Measurements from ENCODE around the gene PAX5.
"Not testable (repeated sequence)": the region's sequence is repeated elsewhere in the genome, so short reads cannot be mapped to it uniquely, and the experiment has no call there.

The PAX5 gene

DNA sequence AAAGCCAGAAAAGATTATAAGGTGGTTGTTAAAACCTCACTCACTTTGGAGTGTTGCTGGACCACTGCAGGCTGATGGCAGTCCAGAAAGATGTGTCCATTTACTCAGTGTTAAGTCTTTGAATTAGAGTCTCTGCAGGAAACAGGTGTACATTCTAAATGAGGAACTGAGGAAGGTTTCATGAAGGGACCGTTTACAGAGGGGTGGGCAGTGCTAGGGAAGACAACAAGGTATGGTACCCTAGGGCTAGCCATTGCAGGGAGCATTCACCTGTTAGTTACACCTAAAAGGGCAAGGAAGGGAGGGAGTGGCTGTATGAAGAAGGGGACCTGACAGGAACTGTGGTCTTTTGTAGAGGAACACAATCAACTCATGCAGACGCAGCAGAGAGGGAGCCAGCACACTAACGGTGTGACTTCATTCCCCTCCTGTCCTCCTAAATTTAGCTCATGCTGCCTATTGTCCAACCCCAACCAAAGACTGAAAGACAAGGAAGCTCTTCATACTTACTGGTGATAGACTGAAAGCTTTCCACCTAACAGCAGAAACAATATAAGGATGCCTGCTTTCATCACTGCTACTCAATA lies 32.2 kb upstream of the PAX5 start:
- Histone ChIP-seq H3K4me1 (ENCODE audit: insufficient read depth, insufficient read length) (no peaks in the 10 kb centered on the region), H3K4me3 (ENCODE audit: insufficient read length, low read depth) (no peak overlapping the region), H3K36me3 (ENCODE audit: insufficient read depth, insufficient read length, low read length) (no peaks in the 10 kb centered on the region), H3K9me3 (ENCODE audit: insufficient read depth, low read length) (peaks cover 5% of the 10 kb centered on the region; the same call in 1 of the 2 replicates), H3K9ac (ENCODE audit: insufficient read length, low read depth) (no peak overlapping the region), H3K27me3 (ENCODE audit: insufficient read depth, insufficient read length) (no peaks in the 10 kb centered on the region)
- TF ChIP-seq ZNF274 (IDR thresholded peaks at IDR 0.05; ENCODE audit: low read depth, low read length) (no peak), YY1 (IDR thresholded peaks at IDR 0.05; ENCODE audit: insufficient read depth, insufficient read length) (no peak), SUZ12 (IDR thresholded peaks at IDR 0.05; ENCODE audit: extremely low read depth, insufficient read depth, insufficient read length) (no peak)
- DNase-seq (ENCODE audit: low read depth, low spot score): no peak

DNA sequence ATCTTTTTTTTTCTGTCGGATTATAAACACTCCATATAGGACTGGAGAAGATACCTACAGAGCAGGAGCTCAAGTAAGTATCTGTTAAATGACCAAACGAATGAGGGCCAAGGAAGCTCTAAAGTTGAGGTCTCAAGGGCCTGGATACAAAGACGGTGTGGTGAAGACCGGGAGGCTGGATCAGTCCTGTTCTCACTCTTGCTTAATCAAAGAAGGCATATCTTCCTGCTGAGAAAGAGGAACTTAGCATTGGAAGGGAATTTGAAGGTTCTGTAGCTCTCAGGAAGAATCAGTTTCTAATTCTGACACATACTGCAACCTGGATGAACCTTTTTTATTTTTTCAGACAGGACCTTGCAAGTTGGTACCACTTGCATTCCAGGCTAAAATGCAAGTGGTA lies 28.3 kb upstream of the PAX5 start:
- peaks cover 2% of the 10 kb centered on the region; the same call in 1 of the 2 replicates for H3K9me3 ChIP-seq (ENCODE audit: insufficient read depth, low read length)
- H3K9ac ChIP-seq (ENCODE audit: insufficient read length, low read depth): no peak overlapping the region
- DNase-seq (ENCODE audit: low read depth, low spot score): no peak
- no peaks in the 10 kb centered on the region for H3K27me3 ChIP-seq (ENCODE audit: insufficient read depth, insufficient read length)
- no peaks in the 10 kb centered on the region for H3K4me1 ChIP-seq (ENCODE audit: insufficient read depth, insufficient read length)
- no peak overlapping the region for H3K4me3 ChIP-seq (ENCODE audit: insufficient read length, low read depth)
- no peaks in the 10 kb centered on the region for H3K36me3 ChIP-seq (ENCODE audit: insufficient read depth, insufficient read length, low read length)
- no peak for TF ChIP-seq YY1 (IDR thresholded peaks at IDR 0.05; ENCODE audit: insufficient read depth, insufficient read length)
- no peak for TF ChIP-seq SUZ12 (IDR thresholded peaks at IDR 0.05; ENCODE audit: extremely low read depth, insufficient read depth, insufficient read length)
- TF ChIP-seq ZNF274 (IDR thresholded peaks at IDR 0.05; ENCODE audit: low read depth, low read length): no peak

DNA sequence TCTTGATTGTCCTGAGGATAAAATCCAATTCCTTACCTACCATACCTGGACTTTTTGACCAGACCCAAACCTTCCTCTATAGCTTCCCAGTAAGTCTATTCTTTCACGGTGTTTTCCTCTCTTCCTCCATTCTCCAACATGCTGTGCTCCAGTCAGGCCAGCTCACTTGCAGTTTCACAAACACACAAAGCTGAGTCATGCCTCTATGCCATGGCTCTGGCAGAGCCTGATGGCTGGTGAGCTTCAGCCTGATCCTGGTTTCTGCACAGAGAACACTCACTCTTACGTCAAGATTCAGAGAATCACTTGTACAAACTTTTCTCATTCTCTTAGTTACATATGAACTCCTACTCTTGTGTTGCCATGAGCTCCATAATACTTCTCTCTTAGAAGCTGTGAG lies 27.7 kb upstream of the PAX5 start:
- no peak for DNase-seq (ENCODE audit: low read depth, low spot score)
- H3K27me3 ChIP-seq (ENCODE audit: insufficient read depth, insufficient read length): no peaks in the 10 kb centered on the region
- H3K9ac ChIP-seq (ENCODE audit: insufficient read length, low read depth): no peak overlapping the region
- no peaks in the 10 kb centered on the region for H3K4me1 ChIP-seq (ENCODE audit: insufficient read depth, insufficient read length)
- H3K9me3 ChIP-seq (ENCODE audit: insufficient read depth, low read length): no peaks in the 10 kb centered on the region
- TF ChIP-seq YY1 (IDR thresholded peaks at IDR 0.05; ENCODE audit: insufficient read depth, insufficient read length): no peak
- TF ChIP-seq ZNF274 (IDR thresholded peaks at IDR 0.05; ENCODE audit: low read depth, low read length): no peak
- TF ChIP-seq SUZ12 (IDR thresholded peaks at IDR 0.05; ENCODE audit: extremely low read depth, insufficient read depth, insufficient read length): no peak
- H3K36me3 ChIP-seq (ENCODE audit: insufficient read depth, insufficient read length, low read length): no peaks in the 10 kb centered on the region
- H3K4me3 ChIP-seq (ENCODE audit: insufficient read length, low read depth): no peak overlapping the region

DNA sequence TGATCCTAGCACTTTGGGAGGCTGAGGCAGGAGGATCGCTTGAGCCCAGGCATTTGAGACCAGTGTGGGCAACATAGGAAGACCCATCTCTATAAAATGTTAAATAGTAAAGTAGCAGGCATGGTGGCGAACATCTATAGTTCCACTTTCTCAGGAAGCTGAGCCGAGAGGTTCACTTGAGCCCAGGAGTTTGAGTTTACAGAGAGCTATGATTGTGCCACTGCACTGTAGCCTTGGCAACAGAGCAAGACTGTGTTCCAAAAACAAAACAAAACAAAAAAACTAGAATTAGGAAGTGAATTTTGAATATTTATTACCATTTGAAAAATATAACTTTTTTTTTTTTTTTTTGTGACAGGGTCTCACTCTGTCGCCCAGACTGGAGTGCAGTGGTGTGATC lies 26.8 kb upstream of the PAX5 start:
- Histone ChIP-seq H3K4me3 (ENCODE audit: insufficient read length, low read depth) (no peak overlapping the region), H3K27me3 (ENCODE audit: insufficient read depth, insufficient read length) (no peaks in the 10 kb centered on the region), H3K9ac (ENCODE audit: insufficient read length, low read depth) (no peak overlapping the region), H3K4me1 (ENCODE audit: insufficient read depth, insufficient read length) (no peaks in the 10 kb centered on the region), H3K36me3 (ENCODE audit: insufficient read depth, insufficient read length, low read length) (no peaks in the 10 kb centered on the region), H3K9me3 (ENCODE audit: insufficient read depth, low read length) (no peaks in the 10 kb centered on the region)
- DNase-seq (ENCODE audit: low read depth, low spot score): no peak
- no peak for TF ChIP-seq ZNF274 (IDR thresholded peaks at IDR 0.05; ENCODE audit: low read depth, low read length)

DNA sequence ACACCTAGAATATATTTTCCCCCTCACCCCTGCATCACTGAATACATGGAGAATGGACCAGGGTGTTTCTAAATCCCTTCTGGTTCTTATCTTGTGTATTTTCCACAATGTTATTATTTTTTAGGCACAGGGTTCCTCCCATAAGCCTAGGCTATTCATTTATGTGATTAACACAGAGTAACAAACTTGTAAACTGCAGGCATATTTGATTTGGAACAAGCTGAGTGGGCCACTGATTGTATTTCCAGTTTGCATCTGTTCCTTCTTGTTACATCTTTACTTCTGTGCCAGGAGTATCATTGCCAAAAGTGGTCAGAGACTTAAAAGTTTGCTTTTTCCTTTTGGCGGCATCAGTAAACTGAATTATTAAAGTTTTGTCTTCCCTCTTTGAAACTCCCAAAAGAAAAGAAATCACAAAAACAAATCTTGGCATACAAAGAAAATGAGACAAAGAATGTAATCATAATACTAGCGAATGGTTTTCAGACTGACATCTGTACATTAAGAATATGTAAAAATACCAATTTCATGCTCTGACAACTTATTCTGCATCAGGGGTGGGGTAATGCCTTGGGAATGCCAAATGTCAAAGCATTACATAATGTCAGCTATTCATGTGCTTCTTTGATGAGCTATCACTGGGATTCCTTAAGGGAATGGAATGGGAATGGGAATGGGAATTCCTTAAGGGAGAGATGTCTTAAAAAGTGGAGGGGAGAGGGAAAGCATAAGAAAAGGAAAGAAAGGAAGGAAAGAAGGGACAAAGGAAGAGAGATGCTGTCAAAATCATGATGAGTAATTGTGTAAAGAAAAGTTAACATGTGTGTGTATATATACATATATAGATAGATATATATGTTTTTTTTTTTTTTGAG lies 22.2 kb upstream of the PAX5 start:
- H3K9ac ChIP-seq (ENCODE audit: insufficient read length, low read depth): no peak overlapping the region
- H3K9me3 ChIP-seq (ENCODE audit: insufficient read depth, low read length): no peaks in the 10 kb centered on the region
- no peak overlapping the region for H3K4me3 ChIP-seq (ENCODE audit: insufficient read length, low read depth)
- DNase-seq (ENCODE audit: low read depth, low spot score): no peak
- no peaks in the 10 kb centered on the region for H3K36me3 ChIP-seq (ENCODE audit: insufficient read depth, insufficient read length, low read length)
- TF ChIP-seq SUZ12 (IDR thresholded peaks at IDR 0.05; ENCODE audit: extremely low read depth, insufficient read depth, insufficient read length) (no peak), YY1 (IDR thresholded peaks at IDR 0.05; ENCODE audit: insufficient read depth, insufficient read length) (no peak), ZNF274 (IDR thresholded peaks at IDR 0.05; ENCODE audit: low read depth, low read length) (no peak)
- H3K27me3 ChIP-seq (ENCODE audit: insufficient read depth, insufficient read length): no peaks in the 10 kb centered on the region
- peaks cover 8% of the 10 kb centered on the region for H3K4me1 ChIP-seq (ENCODE audit: insufficient read depth, insufficient read length)

DNA sequence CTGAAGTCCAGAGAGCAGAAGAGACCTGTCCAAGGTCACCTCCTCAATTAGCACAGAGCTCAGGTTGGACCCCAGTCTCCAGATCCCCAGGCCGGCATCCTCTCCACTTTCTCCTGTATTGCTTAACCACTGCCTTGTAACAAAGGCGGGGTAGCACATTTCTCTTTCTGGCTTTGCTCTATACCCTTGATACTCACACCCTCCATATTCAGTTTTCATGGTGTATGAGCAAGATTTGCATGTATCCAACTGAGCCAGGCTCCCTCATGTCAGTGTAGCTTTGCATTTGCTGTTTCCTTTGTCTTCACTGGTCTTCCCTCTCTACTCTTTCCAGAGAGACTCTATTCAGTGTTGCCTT lies 20.3 kb upstream of the PAX5 start:
- not testable (repeated sequence) for H3K27me3 ChIP-seq (ENCODE audit: insufficient read depth, insufficient read length); H3K9me3 ChIP-seq (ENCODE audit: insufficient read depth, low read length); H3K36me3 ChIP-seq (ENCODE audit: insufficient read depth, insufficient read length, low read length); H3K4me3 ChIP-seq (ENCODE audit: insufficient read length, low read depth); DNase-seq (ENCODE audit: low read depth, low spot score); H3K4me1 ChIP-seq (ENCODE audit: insufficient read depth, insufficient read length); H3K9ac ChIP-seq (ENCODE audit: insufficient read length, low read depth)

DNA sequence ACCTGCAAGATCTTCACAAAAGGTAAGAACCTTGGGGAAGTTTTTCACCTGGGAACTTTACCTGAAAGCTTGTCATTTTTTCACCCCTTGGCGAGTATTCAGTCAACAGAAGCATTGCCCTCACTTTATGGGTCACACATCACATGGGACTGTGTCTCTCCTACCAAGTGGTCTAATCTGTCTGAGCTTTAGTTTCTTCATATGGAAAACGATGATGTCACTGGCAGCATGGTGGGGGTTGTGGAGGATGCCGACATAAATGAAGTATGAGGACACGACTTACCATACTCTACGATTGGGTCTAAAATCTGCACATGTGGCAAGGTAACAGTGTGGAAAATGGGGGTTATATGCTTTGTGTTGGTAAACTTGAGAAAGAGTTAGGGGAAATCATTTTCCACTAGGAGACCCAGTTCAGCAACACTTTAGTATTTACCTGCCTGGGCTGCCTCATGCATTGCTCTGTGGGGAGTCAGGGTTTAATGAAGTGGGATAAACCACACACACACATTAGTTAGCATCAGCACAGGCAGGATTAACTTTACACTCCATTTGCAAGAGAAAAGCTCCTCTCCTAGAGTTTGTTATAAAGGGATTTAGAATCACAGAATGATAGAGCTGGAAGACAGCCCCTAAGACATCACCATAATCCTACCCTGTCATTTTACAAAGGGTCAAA lies 19.8 kb upstream of the PAX5 start:
- TF ChIP-seq ZNF274 (IDR thresholded peaks at IDR 0.05; ENCODE audit: low read depth, low read length) (no peak), SUZ12 (IDR thresholded peaks at IDR 0.05; ENCODE audit: extremely low read depth, insufficient read depth, insufficient read length) (no peak), YY1 (IDR thresholded peaks at IDR 0.05; ENCODE audit: insufficient read depth, insufficient read length) (no peak)
- Histone ChIP-seq H3K27me3 (ENCODE audit: insufficient read depth, insufficient read length) (no peaks in the 10 kb centered on the region), H3K9ac (ENCODE audit: insufficient read length, low read depth) (no peak overlapping the region), H3K9me3 (ENCODE audit: insufficient read depth, low read length) (no peaks in the 10 kb centered on the region), H3K36me3 (ENCODE audit: insufficient read depth, insufficient read length, low read length) (no peaks in the 10 kb centered on the region), H3K4me3 (ENCODE audit: insufficient read length, low read depth) (no peak overlapping the region), H3K4me1 (ENCODE audit: insufficient read depth, insufficient read length) (peaks cover 8% of the 10 kb centered on the region)
- DNase-seq (ENCODE audit: low read depth, low spot score): peak; percentile 75

Data from NT2/D1 (cell line).